ENCODE data around the gene MSANTD2.

The MSANTD2 gene

GRCh38 chr11:124716591-124716990, 83.6 kb downstream of the MSANTD2 start:
- no peak for DNase-seq (ENCODE audit: low spot score)
- H3K27ac ChIP-seq, result no peak overlapping the region
- TF ChIP-seq CTCF (IDR thresholded peaks at IDR 0.05), result no peak
- H3K4me3 ChIP-seq, result no peak overlapping the region
